ENCODE measurements around the gene FAM3A. TPM values are rescaled to one million over a fixed set of nuclear protein-coding genes. Genes with fewer than 3 reads are reported as not detected.
A peak's percentile ranks its signal among the peaks of the same experiment; 100 is the strongest.

The FAM3A gene
- total and polyA plus RNA-seq, 12 donors = 13.5 to 115 (median 55.6) TPM

DNA sequence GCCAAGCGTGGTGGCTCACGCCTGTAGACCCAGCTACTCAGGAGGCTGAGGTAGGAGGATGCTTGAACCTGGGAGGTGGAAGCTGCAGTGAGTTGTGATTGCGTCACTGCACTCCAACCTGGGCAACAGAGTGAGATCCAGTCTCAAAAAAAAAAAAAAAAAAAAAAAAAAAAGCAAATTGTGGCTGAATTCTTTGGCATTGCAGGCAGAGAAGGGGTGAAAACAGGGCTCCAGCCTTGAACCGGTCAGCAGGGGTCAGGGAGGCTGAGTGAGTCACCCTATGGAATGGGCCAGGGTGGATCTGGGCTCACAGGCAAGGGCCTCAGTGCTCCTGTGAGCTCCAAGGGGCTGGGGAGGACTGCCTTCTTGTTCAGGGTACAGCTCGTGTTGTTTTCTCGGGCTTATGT lies 13.2 kb upstream of the FAM3A start:
- peak in 6 of 7 donors; percentile 52 to 71 (median 64) for DNase-seq
- no peaks in the 10 kb centered on the region for H3K27me3 ChIP-seq
- H3K4me1 ChIP-seq (replicated peaks in 1 of 2) = peaks cover 0 to 3% of the 10 kb centered on the region in 2 donors
- no peaks in the 10 kb centered on the region for H3K9me3 ChIP-seq (replicated peaks in 1 of 3)
- peak overlapping the region in 1 of 5 donors; percentile 68 for H3K27ac ChIP-seq
- WGBS, 4 donors = 51 to 71% (median 59%) methylated on average over 4 to 6 of the region's 6 CpGs
- intact Hi-C loops (cut with DNase I) = no loop called here
- peaks cover 0 to 23% of the 10 kb centered on the region in 2 donors for H3K36me3 ChIP-seq (replicated peaks in 1 of 2)
- no peak overlapping the region for H3K4me3 ChIP-seq
- TF ChIP-seq POLR2A (IDR thresholded peaks at IDR 0.05) = no peak
- TF ChIP-seq, protein P1, sequence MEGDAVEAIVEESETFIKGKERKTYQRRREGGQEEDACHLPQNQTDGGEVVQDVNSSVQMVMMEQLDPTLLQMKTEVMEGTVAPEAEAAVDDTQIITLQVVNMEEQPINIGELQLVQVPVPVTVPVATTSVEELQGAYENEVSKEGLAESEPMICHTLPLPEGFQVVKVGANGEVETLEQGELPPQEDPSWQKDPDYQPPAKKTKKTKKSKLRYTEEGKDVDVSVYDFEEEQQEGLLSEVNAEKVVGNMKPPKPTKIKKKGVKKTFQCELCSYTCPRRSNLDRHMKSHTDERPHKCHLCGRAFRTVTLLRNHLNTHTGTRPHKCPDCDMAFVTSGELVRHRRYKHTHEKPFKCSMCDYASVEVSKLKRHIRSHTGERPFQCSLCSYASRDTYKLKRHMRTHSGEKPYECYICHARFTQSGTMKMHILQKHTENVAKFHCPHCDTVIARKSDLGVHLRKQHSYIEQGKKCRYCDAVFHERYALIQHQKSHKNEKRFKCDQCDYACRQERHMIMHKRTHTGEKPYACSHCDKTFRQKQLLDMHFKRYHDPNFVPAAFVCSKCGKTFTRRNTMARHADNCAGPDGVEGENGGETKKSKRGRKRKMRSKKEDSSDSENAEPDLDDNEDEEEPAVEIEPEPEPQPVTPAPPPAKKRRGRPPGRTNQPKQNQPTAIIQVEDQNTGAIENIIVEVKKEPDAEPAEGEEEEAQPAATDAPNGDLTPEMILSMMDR (IDR thresholded peaks at IDR 0.05) = no peak

GRCh38 chrX:154526901-154527675 lies 11.1 kb upstream of the FAM3A start:
- peak overlapping the region in 4 of 5 donors; percentile 52 to 80 (median 56) for H3K27ac ChIP-seq
- H3K4me3 ChIP-seq = peak overlapping the region in 1 of 4 donors; percentile 40
- WGBS, 4 donors = 5 to 32% (median 17%) methylated on average over 4 to 15 of the region's 15 CpGs
- intact Hi-C loops (cut with DNase I) = no loop called here
- no peaks in the 10 kb centered on the region for H3K9me3 ChIP-seq (replicated peaks in 1 of 3)
- TF ChIP-seq, protein P1 (IDR thresholded peaks at IDR 0.05) = peak; percentile 19 to 55 (median 51)
- TF ChIP-seq POLR2A (IDR thresholded peaks at IDR 0.05) = peak in 1 of 2 donors; percentile 31
- DNase-seq = peak; percentile 73 to 91 (median 82)
- peaks cover 0 to 2% of the 10 kb centered on the region in 2 donors for H3K36me3 ChIP-seq (replicated peaks in 1 of 2)
- H3K4me1 ChIP-seq (replicated peaks in 1 of 2) = peaks cover 0 to 3% of the 10 kb centered on the region in 2 donors
- no peaks in the 10 kb centered on the region for H3K27me3 ChIP-seq

DNA sequence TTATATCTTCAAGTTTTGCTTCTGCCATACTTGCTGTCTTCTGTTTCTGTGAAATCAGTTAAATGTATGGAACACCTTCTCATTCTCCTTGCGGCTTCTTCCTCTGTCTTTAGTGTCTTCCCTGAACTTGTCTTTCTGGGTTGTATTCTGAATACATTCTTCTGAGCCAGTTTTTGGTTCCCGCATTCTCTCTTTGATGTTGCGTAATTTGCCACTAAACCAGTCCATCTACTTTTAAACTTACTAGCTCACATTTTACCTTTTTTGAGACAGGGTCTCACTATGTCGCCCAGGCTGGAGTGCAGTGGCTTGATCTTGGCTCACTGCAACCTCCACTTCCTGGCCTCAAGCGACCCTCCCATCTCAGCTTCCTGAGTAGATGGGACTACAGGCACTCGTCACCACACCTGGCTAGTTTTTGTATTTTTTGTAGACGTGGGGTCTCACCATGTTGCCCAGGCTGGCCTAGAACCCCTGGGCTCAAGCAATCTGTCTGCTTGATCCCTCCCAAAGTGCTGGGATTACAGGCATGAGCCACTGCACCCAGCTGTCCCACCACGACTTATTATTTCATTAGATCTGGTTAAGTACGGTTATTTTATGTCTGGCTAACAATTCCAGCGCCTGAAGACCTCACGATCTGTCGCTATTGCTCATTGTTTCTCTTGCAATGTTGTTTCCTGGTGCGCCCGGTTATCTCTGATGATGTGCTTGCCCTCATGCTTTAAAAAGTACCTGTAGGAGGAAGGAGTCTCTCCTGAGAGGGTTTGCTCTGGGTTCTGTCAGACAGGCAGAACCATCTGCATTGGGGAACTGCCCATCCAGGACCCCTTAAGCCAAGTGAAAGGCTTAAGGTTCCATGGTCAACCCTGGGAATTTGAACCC lies 9.8 kb upstream of the FAM3A start:
- Histone ChIP-seq H3K9me3 (replicated peaks in 1 of 3) (no peaks in the 10 kb centered on the region), H3K27ac (no peak overlapping the region), H3K27me3 (no peaks in the 10 kb centered on the region), H3K36me3 (replicated peaks in 1 of 2) (no peaks in the 10 kb centered on the region), H3K4me3 (no peak overlapping the region), H3K4me1 (replicated peaks in 1 of 2) (peaks cover 0 to 3% of the 10 kb centered on the region in 2 donors)
- intact Hi-C loops (cut with DNase I) = no loop called here
- 70 to 79% (median 73%) methylated on average over 14 of the region's 14 CpGs for WGBS, 4 donors
- TF ChIP-seq POLR2A (IDR thresholded peaks at IDR 0.05) = no peak
- TF ChIP-seq, protein P1 (IDR thresholded peaks at IDR 0.05) = no peak
- no peak for DNase-seq

DNA sequence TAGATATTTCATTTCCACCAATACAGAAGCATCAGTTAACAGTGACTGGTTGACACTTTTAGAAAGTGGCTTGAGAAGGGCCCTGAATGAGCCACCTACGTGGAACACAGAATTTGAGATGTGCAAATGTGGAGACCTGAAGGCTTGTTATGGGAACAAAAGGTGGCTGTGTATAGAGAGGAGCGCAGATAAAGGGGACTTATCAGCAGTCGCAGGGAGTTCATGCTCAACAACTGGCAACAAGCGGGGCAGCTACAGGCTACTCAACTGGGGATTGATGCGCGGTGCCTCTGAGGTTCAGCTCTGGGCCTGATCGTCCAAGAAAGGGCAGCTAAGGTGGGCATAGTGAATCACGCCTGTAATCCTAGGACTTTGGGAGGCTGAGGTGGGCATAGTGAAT lies 3.4 kb upstream of the FAM3A start:
- TF ChIP-seq POLR2A (IDR thresholded peaks at IDR 0.05) = no peak
- TF ChIP-seq, protein P1 (IDR thresholded peaks at IDR 0.05) = no peak
- Histone ChIP-seq H3K4me1 (replicated peaks in 1 of 2) (peaks cover 16 to 22% of the 10 kb centered on the region in 2 donors), H3K27ac (no peak overlapping the region), H3K36me3 (replicated peaks in 1 of 2) (no peaks in the 10 kb centered on the region), H3K4me3 (no peak overlapping the region), H3K27me3 (no peaks in the 10 kb centered on the region), H3K9me3 (replicated peaks in 1 of 3) (no peaks in the 10 kb centered on the region)
- 86 to 100% (median 91%) methylated on average over 4 to 8 of the region's 8 CpGs for WGBS, 4 donors
- intact Hi-C loops (cut with DNase I) = no loop called here
- no peak for DNase-seq
